Muscle of arm (tissue), 12 donors: ENCODE results near the gene PRKAR1B. TPM values are rescaled to one million over a fixed set of nuclear protein-coding genes. Genes with fewer than 3 reads are reported as not detected.
"Not testable (repeated sequence)": the region's sequence is repeated elsewhere in the genome, so short reads cannot be mapped to it uniquely, and the experiment has no call there.

Experiments used
- DNase-seq: peaks from one replicate; pipeline ENCODE4 v3.0.0-alpha.2; 2013
- polyA plus RNA-seq, 12 donors: library from polyadenylated mRNA; unstranded; fragments of 120-200 nt; gene quantifications; one replicate each; pipeline ENCODE4 v1.2.1, GENCODE V29; 2013; ENCODE audit not compliant: insufficient read length in 12 of 12

The PRKAR1B gene
- polyA plus RNA-seq, 12 donors: 24.3 to 65.7 (median 26.8) TPM; not detected in 1

DNA sequence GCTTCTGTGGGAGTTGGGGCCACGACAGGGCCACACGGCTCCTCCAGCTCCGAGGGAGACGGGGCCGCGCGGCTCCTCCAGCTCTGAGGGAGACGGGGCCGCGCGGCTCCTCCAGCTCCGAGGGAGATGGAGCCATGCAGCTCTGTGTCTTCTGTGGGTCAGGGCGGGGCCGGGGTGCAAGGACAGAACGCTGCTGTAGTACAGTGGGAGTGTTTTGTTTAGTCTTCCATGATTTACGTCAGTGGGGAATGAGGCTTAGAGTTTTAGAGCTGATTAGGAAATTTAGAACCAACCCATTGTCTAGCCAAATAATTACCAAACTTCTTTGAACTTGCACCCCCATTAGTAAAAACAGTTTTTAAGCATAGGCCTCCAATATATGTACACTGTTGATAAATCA, 32.9 kb upstream of the PRKAR1B start:
- DNase-seq: no peak

DNA sequence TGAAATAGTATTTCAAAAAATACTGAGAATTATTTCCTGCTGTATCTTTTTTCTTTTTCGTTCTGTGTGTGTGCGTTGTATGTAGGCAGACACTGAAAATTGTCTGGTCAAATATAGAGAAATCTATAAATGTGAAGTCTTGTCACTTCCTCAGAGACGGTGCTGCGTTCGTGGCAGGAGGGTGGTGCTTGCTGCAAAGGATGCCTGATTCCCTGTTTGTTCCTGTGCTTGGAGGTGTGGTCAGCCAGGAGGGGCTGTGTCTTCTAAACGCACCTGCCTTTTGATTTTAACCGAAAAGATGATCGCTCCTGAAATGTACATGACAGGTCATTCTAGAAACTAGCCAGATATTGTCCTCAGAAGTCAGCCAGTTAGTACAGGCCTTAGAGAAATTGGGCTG, 32.5 kb upstream of the PRKAR1B start:
- DNase-seq: no peak

DNA sequence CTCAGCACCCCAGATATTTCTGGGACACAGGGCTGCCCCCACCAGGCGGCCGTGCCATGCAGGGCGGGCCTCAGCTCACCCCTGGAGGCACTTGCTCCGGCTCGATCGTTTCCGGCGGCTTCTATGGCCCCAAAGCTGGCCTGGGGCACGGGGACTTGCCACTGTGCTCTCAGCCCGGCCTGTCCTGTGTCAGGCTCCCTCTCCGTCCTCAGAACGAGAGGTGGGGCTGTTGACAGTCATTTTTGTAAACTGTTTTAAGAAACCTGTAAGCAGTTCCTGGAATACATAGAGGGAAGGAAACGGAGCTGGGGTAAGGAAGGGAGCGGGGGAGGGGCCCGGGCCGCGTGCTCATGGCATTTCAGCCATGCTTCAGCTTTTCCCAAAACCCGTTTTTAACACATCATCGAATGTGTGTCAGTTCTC, 30.7 kb upstream of the PRKAR1B start:
- no peak for DNase-seq

DNA sequence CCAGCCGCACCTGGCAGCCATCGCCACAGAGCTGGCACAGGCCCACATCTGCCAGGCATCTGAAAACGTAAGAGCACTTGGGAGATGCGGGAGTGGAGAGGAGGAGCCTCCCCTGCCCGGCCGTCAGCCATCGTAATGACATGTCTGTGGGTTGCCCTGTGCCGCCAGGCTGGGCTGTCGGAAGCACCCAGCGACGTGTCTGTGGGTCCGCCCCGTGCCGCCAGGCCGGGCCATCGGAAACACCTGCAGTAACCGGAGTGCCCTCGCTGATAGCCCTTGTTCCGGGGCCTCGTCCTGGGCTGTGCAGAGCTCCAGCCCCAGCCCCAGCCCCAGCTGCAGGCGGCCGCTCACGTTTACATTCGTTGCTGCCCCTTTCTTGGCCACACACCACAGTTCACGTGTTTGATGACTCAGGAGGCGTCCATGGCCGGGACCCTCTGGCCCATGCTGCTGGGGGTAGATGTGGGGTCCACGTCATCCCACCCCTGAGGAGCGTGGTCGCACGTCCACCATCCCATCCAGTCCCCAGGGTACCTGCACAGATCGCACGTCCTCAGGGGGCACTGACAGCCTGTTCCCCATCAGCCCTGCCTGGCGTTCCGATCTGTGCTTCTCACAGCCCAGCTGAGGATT, 30.0 kb upstream of the PRKAR1B start:
- DNase-seq: no peak

DNA sequence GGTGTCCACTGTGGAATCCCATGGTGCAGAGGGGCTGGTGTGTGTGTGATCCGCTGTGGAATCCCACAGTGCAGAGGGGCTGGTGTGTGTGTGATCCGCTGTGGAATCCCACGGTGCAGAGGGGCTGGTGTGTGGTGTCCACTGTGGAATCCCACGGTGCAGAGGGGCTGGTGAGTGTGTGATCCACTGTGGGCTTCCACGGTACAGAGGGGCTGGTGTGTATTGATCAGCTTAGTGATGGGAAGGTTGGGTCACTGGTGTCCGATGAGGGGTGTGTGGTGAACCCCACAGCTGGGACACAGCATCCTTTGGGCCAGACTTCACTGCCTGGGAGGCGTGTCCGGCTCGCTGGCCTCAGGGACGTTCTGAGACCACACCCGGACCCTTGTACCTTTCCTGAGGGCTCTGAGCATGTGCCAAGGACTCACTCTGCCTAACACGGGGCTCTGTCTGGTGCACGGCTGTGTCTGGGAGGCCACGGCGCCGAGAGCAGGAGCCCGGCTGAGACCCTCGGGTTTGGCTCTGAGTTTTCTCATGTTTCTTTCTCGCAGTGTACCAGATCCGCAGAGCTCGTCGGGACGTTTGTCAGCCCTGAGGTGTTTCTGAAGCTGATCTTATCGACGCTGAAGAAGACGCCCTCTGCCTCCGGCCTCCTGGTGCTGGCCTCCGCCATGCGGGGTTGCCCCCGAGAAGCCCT, 29.3 kb upstream of the PRKAR1B start:
- DNase-seq: no peak

DNA sequence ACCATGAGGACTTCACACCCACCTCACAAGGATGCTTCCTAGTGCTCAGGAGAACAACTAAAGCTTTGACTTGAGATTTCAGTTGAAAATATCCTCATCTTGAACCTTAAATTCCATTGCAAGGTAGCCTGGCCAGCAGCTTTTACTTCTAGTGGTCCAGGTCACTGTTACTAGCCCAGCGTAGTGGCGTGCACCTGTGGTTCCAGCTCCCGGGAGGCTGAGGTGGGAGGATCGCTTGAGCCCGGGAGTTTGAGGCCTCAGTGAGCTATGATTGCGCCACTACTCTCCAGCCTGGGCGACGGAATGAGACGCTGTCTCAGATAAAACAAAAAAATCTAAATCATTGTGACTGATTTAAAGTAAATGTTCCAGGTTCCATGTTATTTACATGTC, 28.3 kb upstream of the PRKAR1B start:
- DNase-seq: no peak

DNA sequence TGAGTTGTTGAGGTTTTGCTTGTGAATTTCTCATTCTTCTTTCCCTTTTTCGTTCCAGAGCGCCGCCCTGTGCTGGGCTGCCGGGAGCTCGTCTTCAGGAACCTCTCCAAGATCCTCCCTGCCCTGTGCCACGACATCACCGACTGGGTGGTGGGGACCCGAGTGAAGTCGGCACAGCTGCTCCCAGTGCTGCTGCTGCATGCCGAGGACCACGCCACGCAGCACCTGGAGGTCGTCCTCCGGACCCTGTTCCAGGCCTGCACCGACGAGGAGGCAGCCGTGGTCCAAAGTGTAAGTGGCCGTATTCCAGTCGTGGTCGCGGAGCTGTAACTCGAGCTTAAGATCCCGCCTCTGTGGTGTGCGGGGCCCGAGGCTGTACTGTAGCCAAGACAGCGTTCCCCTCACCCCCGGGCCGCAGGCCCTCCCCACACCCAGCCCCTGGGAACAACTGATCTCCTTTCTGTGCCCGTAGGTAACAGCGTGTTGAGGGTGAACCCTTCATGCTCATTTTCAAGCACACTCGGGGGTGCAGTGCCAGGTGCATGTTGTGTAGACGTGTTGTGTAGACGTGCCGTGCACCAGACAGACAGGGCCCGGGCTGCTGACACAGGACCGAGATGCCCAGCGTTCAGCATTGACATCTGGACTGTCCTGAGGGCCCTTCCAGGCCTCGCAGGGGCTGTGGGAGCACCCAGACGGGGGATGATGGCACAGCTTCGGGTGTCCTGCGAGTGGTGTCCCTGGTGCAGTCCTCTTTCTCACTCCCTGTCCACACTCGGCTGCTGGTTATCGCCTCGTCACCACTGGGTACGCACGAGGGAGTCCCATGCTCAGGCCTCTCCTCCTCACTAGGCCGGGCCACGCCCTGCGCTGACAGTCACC, 27.7 kb upstream of the PRKAR1B start:
- no peak for DNase-seq

DNA sequence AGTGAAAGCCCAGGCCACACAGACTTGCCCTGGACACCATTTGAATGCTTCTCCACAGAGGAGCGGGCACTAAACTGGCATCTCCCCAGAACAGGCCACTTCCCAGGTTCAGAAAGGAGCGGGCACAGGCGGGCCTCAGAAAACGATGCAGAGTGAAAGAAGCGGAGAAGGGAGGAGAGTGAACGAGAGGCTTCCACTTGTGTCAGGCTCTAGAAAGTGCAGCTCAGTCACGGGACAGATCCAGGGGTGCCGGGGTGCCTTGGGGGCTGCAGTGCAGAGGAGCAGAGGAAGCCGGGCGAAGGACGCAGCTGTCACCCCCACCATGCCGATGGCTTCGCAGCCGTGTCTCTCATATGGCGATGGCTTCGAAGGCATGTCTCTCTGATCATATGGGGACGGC, 26.1 kb upstream of the PRKAR1B start:
- DNase-seq: no peak

DNA sequence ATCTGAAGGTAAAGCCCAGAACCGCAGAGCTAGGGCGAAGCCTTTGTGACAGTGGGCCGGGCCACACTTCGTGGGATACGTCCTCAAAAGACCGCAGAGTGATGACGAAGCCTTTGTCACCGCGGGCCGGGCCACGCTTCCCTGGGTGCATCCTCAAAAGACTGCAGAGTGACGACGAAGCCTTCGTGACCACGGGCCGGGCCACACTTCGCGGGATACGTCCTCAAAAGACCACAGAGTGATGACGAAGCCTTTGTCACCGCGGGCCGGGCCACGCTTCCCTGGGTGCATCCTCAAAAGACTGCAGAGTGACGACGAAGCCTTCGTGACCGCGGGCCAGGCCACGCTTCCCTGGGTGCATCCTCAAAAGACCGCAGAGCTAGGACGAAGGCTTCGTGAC, 25.2 kb upstream of the PRKAR1B start:
- DNase-seq: not testable (repeated sequence)

DNA sequence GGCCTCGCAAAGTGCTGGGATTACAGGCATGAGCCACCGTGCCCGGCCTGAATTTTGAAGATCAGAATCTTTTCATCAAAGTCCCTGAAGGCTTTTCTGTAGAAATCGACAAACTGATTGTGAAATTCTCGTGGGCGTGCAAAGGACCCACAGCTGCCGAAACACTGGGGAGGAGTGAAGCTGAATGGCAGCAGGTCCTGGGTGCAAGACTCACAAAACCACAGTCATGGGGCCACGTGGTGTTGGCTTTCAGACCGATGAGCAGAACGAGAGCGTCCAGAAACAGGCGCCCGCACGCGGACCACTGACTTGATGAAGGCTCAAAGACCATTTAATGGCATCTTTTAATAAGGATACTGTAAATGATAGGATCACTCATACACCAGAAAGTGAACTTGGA, 24.7 kb upstream of the PRKAR1B start:
- no peak for DNase-seq

DNA sequence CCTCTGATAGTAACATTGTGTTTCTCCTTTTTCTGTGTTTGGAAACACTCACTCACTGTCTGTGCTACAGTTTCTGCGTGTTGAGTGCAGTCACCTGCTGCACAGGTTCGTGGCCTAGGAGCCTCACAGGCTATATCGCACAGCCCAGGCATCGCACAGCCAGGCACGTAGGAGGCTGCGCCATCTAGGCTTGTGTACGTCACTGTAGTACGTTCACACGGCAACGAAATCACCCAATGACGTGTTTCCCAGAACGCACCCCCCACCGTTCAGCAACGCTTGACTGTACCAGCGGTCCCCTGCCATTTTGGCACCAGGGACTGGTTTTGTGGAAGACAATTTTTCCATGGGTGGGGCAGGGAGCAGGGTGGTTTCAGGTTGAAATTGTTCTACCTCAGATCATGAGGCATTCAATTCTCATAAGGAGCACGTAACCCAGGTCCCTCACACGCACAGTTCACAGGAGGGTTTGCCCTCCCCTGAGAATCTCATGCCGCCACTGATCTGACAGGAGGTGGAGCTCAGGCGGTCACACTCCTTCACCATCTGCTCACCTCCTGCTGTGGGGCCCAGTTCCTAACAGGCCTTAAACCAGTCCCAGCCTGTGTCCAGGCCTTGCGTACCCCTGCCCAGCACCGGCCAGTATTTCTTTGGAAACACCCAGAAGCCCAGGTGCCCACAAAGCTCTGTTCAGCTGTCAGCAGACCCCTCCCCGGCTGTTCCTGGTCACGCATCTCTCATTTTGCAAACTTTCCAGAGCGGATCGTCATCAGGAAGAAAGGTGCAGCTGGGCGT, 23.2 kb upstream of the PRKAR1B start:
- no peak for DNase-seq

DNA sequence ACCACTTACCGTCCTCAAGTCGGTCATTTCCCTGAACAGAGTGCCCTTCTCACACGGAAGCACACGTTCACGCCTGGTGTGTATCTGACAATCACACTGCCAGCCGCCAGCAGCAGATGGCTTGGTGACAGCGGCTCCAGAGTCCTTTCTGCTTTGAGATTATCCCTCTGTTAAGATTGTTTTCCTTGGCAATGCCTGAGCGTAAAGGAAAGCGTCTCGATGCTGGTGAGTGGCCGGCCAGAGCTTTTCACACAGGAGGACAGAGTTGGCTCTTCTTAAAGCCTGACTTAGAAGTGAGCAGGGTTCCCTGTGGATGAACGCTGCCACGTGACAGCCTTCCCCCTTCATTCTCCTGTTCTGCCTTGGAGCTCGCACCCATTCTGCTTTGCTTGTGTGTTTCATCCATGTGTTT, 22.1 kb upstream of the PRKAR1B start:
- peak; percentile 69 for DNase-seq

DNA sequence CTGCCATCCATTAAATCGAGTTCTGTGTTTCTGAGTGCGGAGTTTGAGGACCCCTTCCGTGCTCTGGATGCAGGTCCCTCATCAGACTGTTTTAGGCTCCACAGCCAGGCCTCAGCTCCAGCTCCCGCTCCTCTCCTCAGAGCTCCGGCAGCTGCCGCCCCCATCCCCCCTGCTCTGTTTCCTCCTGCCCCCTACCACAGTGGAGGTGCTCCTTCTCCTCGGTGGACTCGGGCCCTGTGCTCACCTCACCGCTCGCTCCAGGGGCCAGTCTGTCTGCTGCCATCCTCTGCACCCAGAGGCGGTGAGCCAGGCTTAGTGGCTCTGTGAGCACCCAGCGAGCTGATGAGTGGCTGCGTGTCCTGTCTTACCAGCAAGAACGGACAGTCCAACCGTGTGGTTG, 21.4 kb upstream of the PRKAR1B start:
- DNase-seq: no peak

DNA sequence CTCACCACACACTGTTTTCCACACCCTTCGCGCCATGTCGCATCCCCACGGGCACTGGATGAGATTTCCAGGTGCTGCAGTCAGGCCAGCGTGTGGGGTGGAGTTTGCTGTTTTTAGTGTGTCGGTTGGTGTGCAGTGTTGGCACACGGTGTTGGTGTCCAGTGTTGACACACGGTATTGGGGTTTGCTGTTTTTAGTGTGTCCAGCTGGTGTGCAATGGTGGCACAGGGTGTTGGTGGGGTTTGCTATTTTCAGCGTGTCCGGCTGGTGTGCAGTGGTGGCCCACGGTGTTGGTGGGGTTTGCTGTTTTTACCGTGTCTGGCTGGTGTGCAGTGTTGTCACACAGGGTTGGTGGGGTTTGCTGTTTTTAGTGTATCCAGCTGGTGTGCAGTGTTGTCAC, 20.1 kb upstream of the PRKAR1B start:
- no peak for DNase-seq

DNA sequence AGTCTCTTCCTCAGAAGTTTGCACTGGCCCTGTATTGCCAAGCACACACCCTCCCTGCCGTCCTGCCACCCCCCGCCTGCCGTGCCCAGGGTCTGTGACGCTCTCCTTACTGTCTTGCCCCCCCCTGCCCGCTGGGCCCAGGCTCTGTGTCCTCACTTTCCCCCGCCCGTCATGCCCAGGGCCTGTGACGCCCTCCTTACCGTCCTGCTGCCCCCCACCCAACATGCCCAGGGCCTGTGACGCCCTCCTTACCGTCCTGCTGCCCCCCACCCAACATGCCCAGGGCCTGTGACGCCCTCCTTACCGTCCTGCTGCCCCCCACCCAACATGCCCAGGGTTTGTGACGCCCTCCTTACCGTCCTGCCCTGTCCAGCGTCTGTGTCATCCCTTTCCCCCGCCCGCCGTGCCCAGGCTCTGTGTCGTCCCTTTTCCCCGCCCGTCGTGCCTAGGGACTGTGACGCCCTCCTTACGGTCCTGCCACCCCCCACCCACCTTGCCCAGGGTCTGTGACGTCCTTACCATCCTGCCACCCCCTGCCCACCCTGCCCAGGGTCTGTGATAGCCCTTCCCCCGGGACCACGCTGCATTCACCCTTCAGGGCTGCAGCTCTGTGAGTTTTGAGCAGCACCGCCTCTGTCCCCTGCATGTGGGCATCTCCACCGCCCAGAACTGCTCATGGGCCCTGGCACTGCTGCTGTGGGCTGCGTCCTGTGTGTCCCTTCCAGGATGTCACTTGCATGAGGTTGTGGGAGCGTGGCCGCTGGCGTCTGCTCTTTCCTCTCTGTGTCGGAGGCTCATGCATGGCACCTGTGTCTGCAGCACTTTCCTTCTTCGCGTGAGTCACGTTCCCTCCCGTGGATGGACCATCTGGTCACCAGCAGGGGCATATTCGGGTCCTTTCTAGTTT, 19.3 kb upstream of the PRKAR1B start:
- DNase-seq: no peak

DNA sequence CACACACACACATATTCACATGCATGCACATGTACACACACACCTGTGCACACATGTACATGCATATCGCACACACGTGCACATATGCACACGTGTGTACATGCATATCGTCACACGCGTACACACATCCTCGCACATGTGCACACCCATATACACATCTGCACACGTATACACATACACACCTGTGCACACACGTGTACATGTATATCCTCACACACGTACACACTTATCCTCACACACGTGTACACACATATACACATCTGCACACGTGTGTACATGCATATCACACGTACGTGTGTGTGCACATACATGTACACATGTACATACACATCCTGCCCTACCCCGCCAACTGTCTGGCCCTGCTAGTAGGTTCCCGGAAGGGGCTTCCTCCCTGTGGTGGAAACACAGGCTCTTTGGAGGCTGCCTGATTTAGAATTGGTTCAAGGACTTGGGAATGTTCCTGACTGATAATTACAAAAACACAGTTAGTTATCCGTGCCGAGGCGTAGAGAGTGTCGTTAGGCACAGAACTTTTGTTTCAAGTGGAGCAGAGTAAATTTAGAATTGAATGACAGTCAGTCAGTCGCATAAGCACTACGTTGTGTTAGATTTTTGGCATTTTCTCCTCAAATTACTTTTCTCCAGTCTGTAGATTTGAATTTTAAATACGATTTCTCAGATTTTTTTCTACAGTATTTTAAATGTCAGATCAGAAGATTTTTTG, 18.5 kb upstream of the PRKAR1B start:
- DNase-seq: no peak

DNA sequence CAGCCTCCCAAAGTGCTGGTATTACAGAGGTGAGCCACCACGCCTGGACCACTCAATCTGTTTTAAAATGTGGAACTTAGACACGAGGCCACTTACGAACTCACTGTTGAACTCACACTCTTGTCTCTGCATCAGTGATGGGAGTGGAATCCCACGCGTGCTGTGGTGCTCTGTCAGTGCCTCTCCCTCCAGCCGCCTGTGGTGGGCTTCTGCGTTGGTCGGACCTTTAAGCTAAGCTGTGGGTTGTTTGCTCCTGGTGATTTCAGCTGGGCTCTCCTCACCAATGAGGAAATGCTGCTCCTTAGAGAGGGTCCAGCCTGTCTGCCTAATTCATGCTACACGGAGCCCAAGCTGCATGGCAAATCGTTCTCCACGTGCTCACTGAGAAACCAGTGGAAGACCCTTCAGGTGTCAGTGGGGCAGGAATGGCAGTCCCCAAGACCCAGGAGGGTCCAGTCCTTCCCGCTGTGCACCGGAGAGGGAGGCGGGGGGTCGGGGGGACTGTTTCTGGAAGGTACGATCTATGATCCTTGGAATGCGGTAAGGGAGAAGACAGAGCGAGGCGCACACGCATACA, 17.9 kb upstream of the PRKAR1B start:
- DNase-seq: no peak

DNA sequence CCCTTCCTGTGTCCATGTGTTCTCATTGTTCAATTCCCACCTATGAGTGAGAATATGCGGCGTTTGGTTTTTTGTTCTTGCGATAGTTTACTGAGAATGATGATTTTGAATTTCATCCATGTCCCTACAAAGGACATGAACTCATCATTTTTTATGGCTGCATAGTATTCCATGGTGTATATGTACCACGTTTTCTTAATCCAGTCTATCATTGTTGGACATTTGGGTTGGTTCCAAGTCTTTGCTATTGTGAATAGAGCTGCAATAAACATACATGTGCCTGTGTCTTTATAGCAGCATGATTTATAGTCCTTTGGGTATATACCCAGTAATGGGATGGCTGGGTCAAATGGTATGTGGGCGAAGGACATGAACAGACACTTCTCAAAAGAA, 17.0 kb upstream of the PRKAR1B start:
- not testable (repeated sequence) for DNase-seq

DNA sequence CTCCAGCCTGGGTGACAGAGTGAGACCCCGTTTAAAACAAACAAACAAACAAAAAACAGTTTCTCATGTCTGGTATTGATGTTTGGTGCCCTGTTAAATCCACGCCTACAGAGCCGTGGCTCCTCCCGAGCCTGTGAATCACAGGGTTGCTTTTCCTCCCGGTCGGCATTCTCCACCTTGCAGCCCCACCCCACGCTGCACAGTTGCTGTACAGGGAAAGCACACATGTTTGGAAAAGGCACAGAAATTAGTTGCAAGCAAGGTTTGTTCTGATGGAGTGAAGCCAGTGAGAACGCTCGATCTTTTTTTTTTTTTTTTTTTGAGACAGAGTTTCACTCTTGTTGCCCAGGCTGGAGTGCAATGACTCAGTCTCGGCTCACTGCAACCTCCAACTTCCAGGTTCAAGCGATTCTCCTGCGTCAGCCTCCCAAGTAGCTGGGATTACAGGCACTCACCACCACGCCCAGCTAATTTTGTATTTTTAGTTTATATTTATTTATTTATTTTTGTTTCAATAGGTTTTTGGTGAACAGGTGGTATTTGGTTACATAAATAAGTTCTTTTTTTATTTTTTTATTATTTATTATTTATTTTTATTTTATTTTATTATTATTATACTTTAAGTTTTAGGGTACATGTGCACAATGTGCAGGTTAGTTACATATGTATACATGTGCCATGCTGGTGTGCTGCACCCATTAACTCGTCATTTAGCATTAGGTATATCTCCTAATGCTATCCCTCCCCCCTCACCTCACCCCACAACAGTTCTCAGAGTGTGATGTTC, 16.5 kb upstream of the PRKAR1B start:
- not testable (repeated sequence) for DNase-seq
